PC-9 (cell line): ENCODE data around the gene TBC1D3I. TPM values are rescaled to one million over a fixed set of nuclear protein-coding genes. Genes with fewer than 3 reads are reported as not detected.
"Not testable (repeated sequence)": the region's sequence is repeated elsewhere in the genome, so short reads cannot be mapped to it uniquely, and the experiment has no call there.

Source experiments
- BruUV-seq: library from RNA; stranded (reverse); fragments of 400-500 nt; replicated peaks from 2 replicates; lab custom pipeline; 2021; lab: Mats Ljungman, UMichigan
- CTCF ChIA-PET: fragments of 300-600 bp; sonication (Branson Sonifier 250); formaldehyde crosslinking; loops from one replicate; lab custom pipeline; 2022; ENCODE audit warnings: antibody characterized with exemption; lab: Charles Lee
- POLR2A ChIA-PET: fragments of 300-600 bp; sonication (Branson Sonifier 250); formaldehyde crosslinking; loops from one replicate; lab custom pipeline; 2022; ENCODE audit warnings: antibody characterized with exemption; ENCODE audit not compliant: unreplicated experiment; lab: Charles Lee
- DNase-seq, 2 experiments: peaks; one replicate each; pipeline versions ENCODE4 v3.0.0 to v3.0.0-alpha.2; 2015 to 2022; ENCODE audit warnings: mixed read lengths in 1 of 2
- H2AFZ ChIP-seq: fragments of 200-600 bp; sonication (generic); 2 replicates; pipeline ENCODE4 v1.8.1; 2017; ENCODE audit warnings: antibody characterized with exemption
- H3F3A ChIP-seq: fragments of 200-600 bp; sonication (generic); 2 replicates; pipeline ENCODE4 v1.8.1; 2017; ENCODE audit warnings: antibody characterized with exemption, mild to moderate bottlenecking, low read depth; ENCODE audit not compliant: insufficient read depth
- H3K27ac ChIP-seq: fragments of 200-600 bp; sonication (generic); 2 replicates; pipeline ENCODE4 v1.6.1; 2016; ENCODE audit warnings: mixed run types
- H3K27me3 ChIP-seq: fragments of 200-600 bp; sonication (generic); 2 replicates; pipeline ENCODE4 v1.6.1; 2016; ENCODE audit warnings: low read depth, mixed run types; ENCODE audit not compliant: insufficient read depth
- H3K36me3 ChIP-seq: fragments of 200-600 bp; sonication (generic); 2 replicates; pipeline ENCODE4 v1.6.1; 2016; ENCODE audit warnings: low read depth, mixed run types
- H3K4me1 ChIP-seq: fragments of 200-600 bp; sonication (generic); replicated peaks from 2 replicates; pipeline ENCODE4 v1.6.1; 2016; ENCODE audit warnings: mixed run types; ENCODE audit not compliant: insufficient read depth
- H3K4me2 ChIP-seq: fragments of 200-600 bp; sonication (generic); 2 replicates; pipeline ENCODE4 v1.6.1; 2017; ENCODE audit warnings: mixed run types
- H3K4me3 ChIP-seq: fragments of 200-600 bp; sonication (generic); 2 replicates; pipeline ENCODE4 v1.6.1; 2016; ENCODE audit warnings: mixed run types
- H3K79me2 ChIP-seq: fragments of 200-600 bp; sonication (generic); 2 replicates; pipeline ENCODE4 v1.6.1; 2017; ENCODE audit warnings: low read depth, mixed run types
- H3K9me2 ChIP-seq: fragments of 200-600 bp; sonication (generic); 2 replicates; pipeline ENCODE4 v1.8.1; 2017; ENCODE audit warnings: mild to moderate bottlenecking; ENCODE audit not compliant: insufficient read depth
- H3K9me3 ChIP-seq: fragments of 200-600 bp; sonication (generic); 2 replicates; pipeline ENCODE4 v1.8.1; 2016; ENCODE audit warnings: low read depth; ENCODE audit not compliant: insufficient read depth
- H4K20me1 ChIP-seq: fragments of 200-600 bp; sonication (generic); 2 replicates; pipeline ENCODE4 v1.8.1; 2017; ENCODE audit not compliant: insufficient read depth
- CTCF ChIP-seq: fragments of 200-600 bp; sonication (generic); conservative IDR thresholded peaks from 2 replicates; pipeline ENCODE4 v1.6.1; 2017; ENCODE audit warnings: mixed run types, antibody characterized with exemption, mild to moderate bottlenecking, moderate library complexity
- EZH2 ChIP-seq: fragments of 200-600 bp; sonication (generic); IDR thresholded peaks from 2 replicates; pipeline ENCODE4 v1.8.0; 2017; ENCODE audit warnings: antibody characterized with exemption, low read depth
- intact Hi-C: fragments of 100-400 bp; cut with micrococcal nuclease; formaldehyde crosslinking; loops from one replicate; pipeline ENCODE4 v1.10.0; 2022; ENCODE audit not compliant: unreplicated experiment
- total RNA-seq: library from RNA; stranded (reverse); gene quantifications from 2 replicates; pipeline ENCODE4 v1.2.3, GENCODE V29; 2021

Gene TBC1D3I
- total RNA-seq, 1 experiment from 2014 or later = 0.81 TPM

DNA sequence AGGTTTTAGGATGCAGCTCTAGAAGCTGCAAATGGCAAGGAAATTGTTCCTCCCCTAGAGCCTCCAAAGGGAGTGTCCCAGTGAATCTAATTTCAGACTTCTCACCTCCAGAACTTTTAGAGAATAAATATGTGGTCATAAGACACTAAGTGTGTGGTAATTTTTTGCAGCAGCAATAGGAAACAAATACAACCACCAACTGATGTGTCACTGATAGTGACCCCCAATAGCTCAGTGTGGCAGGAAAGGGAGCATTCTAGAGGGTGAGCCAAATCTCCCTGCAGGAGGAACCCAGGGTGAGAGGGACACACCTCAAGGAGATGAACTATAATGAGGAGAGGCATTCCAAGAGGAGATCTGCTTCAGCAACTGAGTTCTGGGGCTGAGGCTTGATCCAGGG lies 49.5 kb downstream of the TBC1D3I start:
- H3K4me1 ChIP-seq = no peaks in the 10 kb centered on the region
- TF ChIP-seq CTCF (no peak), EZH2 (no peak)

GRCh38 chr17:36213695-36214094 lies 50.7 kb downstream of the TBC1D3I start:
- Histone ChIP-seq H3K27me3 (peaks cover 73% of the 10 kb centered on the region), H3K4me3 (no peak overlapping the region), H3K4me1 (no peaks in the 10 kb centered on the region), H3K4me2 (no peak overlapping the region), H3K9me2 (no peaks in the 10 kb centered on the region), H2AFZ (no peak overlapping the region), H3K9me3 (no peaks in the 10 kb centered on the region), H3K27ac (no peak overlapping the region), H3F3A (no peaks in the 10 kb centered on the region), H4K20me1 (no peaks in the 10 kb centered on the region), H3K36me3 (no peaks in the 10 kb centered on the region), H3K79me2 (no peaks in the 10 kb centered on the region)
- ChIA-PET POLR2A (no interaction called here), CTCF (no interaction called here)
- TF ChIP-seq EZH2 (no peak), CTCF (no peak)
- no peak for DNase-seq
- intact Hi-C loops = no loop called here
- BruUV-seq = no TSS peak

More for the DNA sequence above, 49.5 kb downstream of the TBC1D3I start:
- Histone ChIP-seq H3K9me3 (no peaks in the 10 kb centered on the region), H3K9me2 (no peaks in the 10 kb centered on the region), H3K27ac (no peak overlapping the region), H2AFZ (no peak overlapping the region), H3K79me2 (no peaks in the 10 kb centered on the region), H3K4me2 (no peak overlapping the region), H3K36me3 (no peaks in the 10 kb centered on the region), H3K27me3 (peaks cover 70% of the 10 kb centered on the region), H4K20me1 (no peaks in the 10 kb centered on the region), H3K4me3 (no peak overlapping the region), H3F3A (no peaks in the 10 kb centered on the region)
- no TSS peak for BruUV-seq
- ChIA-PET POLR2A (no interaction called here), CTCF (no interaction called here)
- DNase-seq = no peak
- intact Hi-C loops = no loop called here

- no peak for DNase-seq
- no peak for TF ChIP-seq EZH2
- ChIA-PET CTCF (no interaction called here), POLR2A (no interaction called here)
- no peak overlapping the region for H2AFZ ChIP-seq
- no peak overlapping the region for H3K4me3 ChIP-seq
- no peaks in the 10 kb centered on the region for H3K9me2 ChIP-seq
- H3F3A ChIP-seq = no peaks in the 10 kb centered on the region
- peaks cover 68% of the 10 kb centered on the region for H3K27me3 ChIP-seq
- no peaks in the 10 kb centered on the region for H3K36me3 ChIP-seq
- no peak overlapping the region for H3K27ac ChIP-seq
- H3K9me3 ChIP-seq = no peaks in the 10 kb centered on the region
- H3K79me2 ChIP-seq = no peaks in the 10 kb centered on the region
- no peaks in the 10 kb centered on the region for H4K20me1 ChIP-seq
- no TSS peak for BruUV-seq
- no peak overlapping the region for H3K4me2 ChIP-seq
- H3K4me1 ChIP-seq = no peaks in the 10 kb centered on the region
- intact Hi-C loops = no loop called here
Observed at GRCh38 chr17:36212966-36213365, 51.4 kb downstream of the TBC1D3I start.

DNA sequence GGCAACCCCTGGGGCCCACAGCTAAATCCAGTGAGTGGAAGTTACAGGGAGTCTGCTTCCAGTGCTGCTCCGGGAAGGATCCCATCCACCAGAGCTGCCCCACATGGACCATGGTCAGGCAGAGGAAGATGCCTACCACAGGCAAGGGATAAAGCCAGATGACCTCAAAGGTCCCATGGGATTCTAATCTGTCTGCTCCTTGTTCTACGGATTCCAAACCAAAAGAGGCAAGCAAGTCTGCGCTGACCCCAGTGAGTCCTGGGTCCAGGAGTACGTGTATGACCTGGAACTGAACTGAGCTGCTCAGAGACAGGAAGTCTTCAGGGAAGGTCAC lies 52.1 kb downstream of the TBC1D3I start:
- Histone ChIP-seq H3K9me2 (no peaks in the 10 kb centered on the region), H3K4me1 (no peaks in the 10 kb centered on the region), H3K79me2 (no peaks in the 10 kb centered on the region), H3K27ac (no peak overlapping the region), H3K9me3 (no peaks in the 10 kb centered on the region), H2AFZ (no peak overlapping the region), H4K20me1 (no peaks in the 10 kb centered on the region), H3K36me3 (no peaks in the 10 kb centered on the region), H3F3A (no peaks in the 10 kb centered on the region), H3K27me3 (peaks cover 66% of the 10 kb centered on the region), H3K4me3 (no peak overlapping the region), H3K4me2 (no peak overlapping the region)
- POLR2A ChIA-PET = no interaction called here
- DNase-seq = no peak
- CTCF ChIA-PET = no interaction called here
- intact Hi-C loops = no loop called here
- TF ChIP-seq EZH2 (no peak), CTCF (no peak)
- BruUV-seq = no TSS peak

- not testable (repeated sequence) for DNase-seq
Observed at GRCh38 chr17:36211484-36212271, 52.7 kb downstream of the TBC1D3I start.

More at GRCh38 chr17:36211484-36212271, 52.7 kb downstream of the TBC1D3I start:
- peaks cover 70% of the 10 kb centered on the region for H3K27me3 ChIP-seq
- BruUV-seq, H3K9me2 ChIP-seq, H3K4me2 ChIP-seq, H3F3A ChIP-seq, H3K9me3 ChIP-seq, H2AFZ ChIP-seq, CTCF ChIA-PET, H3K4me3 ChIP-seq, POLR2A ChIA-PET, H3K27ac ChIP-seq, H3K79me2 ChIP-seq, H4K20me1 ChIP-seq, intact Hi-C loops, H3K36me3 ChIP-seq, H3K4me1 ChIP-seq: not testable (repeated sequence)
